ENCODE data around the gene EEIG1.

- TF ChIP-seq POLR2A (IDR thresholded peaks at IDR 0.05) (no peak), CTCF (IDR thresholded peaks at IDR 0.05) (no peak)
These were observed 11.0 kb upstream of the EEIG1 start for GRCh38 chr9:127991757-127992274.

All from prostate gland (tissue), 2 donors.